B cell (primary cell): Measurements from ENCODE around the gene CDKN1A. TPM values are rescaled to one million over a fixed set of nuclear protein-coding genes. Genes with fewer than 3 reads are reported as not detected.

Experiments
- ATAC-seq: fragments of 200-7000 bp; cut with Tn5 transposase; one replicate; pipeline ENCODE4 v1.10.0; 2021; ENCODE audit warnings: low read depth, mild to moderate bottlenecking, moderate number of reproducible peaks, moderate library complexity
- CTCF ChIA-PET: fragments of 350-600 bp; sonication (Branson Sonifier 250); formaldehyde crosslinking; loops from one replicate; lab custom pipeline; 2021; ENCODE audit warnings: antibody characterized with exemption, inconsistent platforms; lab: Charles Lee
- POLR2A ChIA-PET: fragments of 350-600 bp; sonication (Branson Sonifier 250); formaldehyde crosslinking; loops from one replicate; lab custom pipeline; 2021; ENCODE audit warnings: antibody characterized with exemption; lab: Charles Lee
- DNase-seq: peaks from one replicate; pipeline ENCODE4 v3.0.0; 2013
- H2AFZ ChIP-seq: 2 replicates; pipeline ENCODE4 v1.6.1; 2012; ENCODE audit warnings: mild to moderate bottlenecking, low read depth, low read length; ENCODE audit not compliant: insufficient read depth, poor library complexity, severe bottlenecking
- H3K27ac ChIP-seq, 2 donors: 1 replicate in 1 of 2; 2 replicates in 1 of 2; pipeline ENCODE4 v1.5.1; 2012 to 2013; ENCODE audit warnings: low read length in 2 of 2, mild to moderate bottlenecking in 2 of 2, moderate library complexity in 1 of 2
- H3K27me3 ChIP-seq, 4 experiments: fragments of 200-600 bp in 1 of 4; sonication (generic) in 1 of 4; replicated peaks in 1 of 4; 1 replicate in 2 of 4; 2 replicates in 2 of 4; pipeline versions ENCODE4 v1.6.1 to v1.7.0; 2013 to 2016; ENCODE audit warnings: low read length in 3 of 4, mild to moderate bottlenecking in 2 of 4, mixed read lengths in 1 of 4, moderate library complexity in 1 of 4; ENCODE audit not compliant: insufficient read depth in 4 of 4, control insufficient read depth in 3 of 4; ENCODE audit errors: control extremely low read depth in 1 of 4
- H3K36me3 ChIP-seq, 2 experiments: replicated peaks in 1 of 2; 1 replicate in 1 of 2; 2 replicates in 1 of 2; pipeline versions ENCODE4 v1.6.1 to v1.7.1; 2013; ENCODE audit warnings: low read length in 1 of 2; ENCODE audit not compliant: insufficient read depth in 2 of 2, control insufficient read depth in 1 of 2; ENCODE audit errors: control extremely low read depth in 1 of 2, extremely low read depth in 1 of 2
- H3K4me1 ChIP-seq, 2 donors: fragments of 200-600 bp in 1 of 2; sonication (generic) in 1 of 2; 1 replicate in 1 of 2; 2 replicates in 1 of 2; pipeline versions ENCODE4 v1.5.1 to v1.6.1; 2013 to 2017; ENCODE audit warnings: low read length in 2 of 2; ENCODE audit not compliant: control insufficient read depth in 2 of 2, insufficient read depth in 2 of 2
- H3K4me2 ChIP-seq: replicated peaks from 2 replicates; pipeline ENCODE3; 2012; ENCODE audit warnings: mild to moderate bottlenecking, low read depth, low read length; ENCODE audit not compliant: poor library complexity, severe bottlenecking
- H3K4me3 ChIP-seq, 5 experiments: fragments of 200-600 bp in 1 of 5; sonication (generic) in 1 of 5; 1 replicate in 3 of 5; 2 replicates in 2 of 5; pipeline versions ENCODE4 v1.5.1 to v1.7.0; 2011 to 2016; ENCODE audit warnings: low read length in 4 of 5, mild to moderate bottlenecking in 4 of 5, low read depth in 2 of 5, control low read depth in 1 of 5, moderate library complexity in 1 of 5; ENCODE audit not compliant: insufficient read depth in 1 of 5; ENCODE audit errors: control extremely low read depth in 1 of 5, extremely low read depth in 1 of 5
- H3K79me2 ChIP-seq: fragments of 200-600 bp; sonication (generic); one replicate; pipeline ENCODE4 v1.6.0; 2016; ENCODE audit warnings: low read length; ENCODE audit not compliant: control insufficient read depth, insufficient read depth
- H3K9ac ChIP-seq: fragments of 200-600 bp; sonication (generic); 2 replicates; pipeline ENCODE4 v1.6.1; 2017; ENCODE audit warnings: mild to moderate bottlenecking, low read length, moderate library complexity
- H3K9me3 ChIP-seq, 3 donors: one replicate each; pipeline versions ENCODE4 v1.6.1 to v1.7.1; 2013; ENCODE audit warnings: low read length in 2 of 3; ENCODE audit not compliant: control insufficient read depth in 2 of 3, insufficient read depth in 1 of 3; ENCODE audit errors: control extremely low read depth in 1 of 3
- H4K20me1 ChIP-seq: 2 replicates; pipeline ENCODE4 v1.6.0; 2012; ENCODE audit warnings: mild to moderate bottlenecking, low read length; ENCODE audit not compliant: insufficient read depth, control insufficient read depth, poor library complexity, severe bottlenecking
- H3K27ac Mint-ChIP-seq: one replicate; pipeline ENCODE4 v1.8.0; 2021; ENCODE audit warnings: mixed read lengths
- H3K27me3 Mint-ChIP-seq: one replicate; pipeline ENCODE4 v1.8.0; 2021; ENCODE audit warnings: mixed read lengths
- H3K4me1 Mint-ChIP-seq: one replicate; pipeline ENCODE4 v1.8.0; 2021; ENCODE audit warnings: mixed read lengths
- H3K4me3 Mint-ChIP-seq: one replicate; pipeline ENCODE4 v1.8.0; 2021; ENCODE audit warnings: mixed read lengths
- H3K9me3 Mint-ChIP-seq: one replicate; pipeline ENCODE4 v1.8.0; 2022; ENCODE audit warnings: mixed read lengths; ENCODE audit not compliant: insufficient read depth
- CTCF ChIP-seq: fragments of 200-600 bp; IDR thresholded peaks from one replicate; pipeline ENCODE4 v1.8.0; 2022; ENCODE audit warnings: antibody characterized with exemption, mild to moderate bottlenecking
- EZH2 ChIP-seq: IDR thresholded peaks from 2 replicates; pipeline ENCODE4 v1.6.1; 2012; ENCODE audit warnings: borderline replicate concordance, low read depth, mild to moderate bottlenecking, moderate library complexity, low read length; ENCODE audit not compliant: insufficient read depth, poor library complexity, severe bottlenecking
- WGBS: methylation state at CpG from one replicate; pipeline ENCODE4 v1.1.5; 2013; ENCODE audit warnings: missing lambda C conversion rate; ENCODE audit not compliant: insufficient coverage; 5-methylcytosine and 5-hydroxymethylcytosine counted together
- intact Hi-C: fragments of 100-400 bp; cut with micrococcal nuclease; formaldehyde crosslinking; loops from one replicate; pipeline ENCODE4 v1.10.0; 2022
- polyA plus RNA-seq: library from polyadenylated mRNA; depleted of rRNA; stranded (reverse); fragments of >200 nt; gene quantifications from 2 replicates; pipeline ENCODE4 v1.2.3, GENCODE V29; 2012
- total RNA-seq, 2 donors: library from RNA; stranded (reverse); fragments of 120-200 nt in 1 of 2; gene quantifications; 1 replicate in 1 of 2; 2 replicates in 1 of 2; pipeline versions ENCODE4 v1.2.3 to v1.2.4, GENCODE V29; 2013 to 2022

Gene CDKN1A
- total and polyA plus RNA-seq, 2 donors (not counting 1 experiment from before 2014, with no cell fraction given) = 45.5 to 352 TPM

GRCh38 chr6:36713846-36714245, 35.3 kb downstream of the CDKN1A start:
- WGBS = 86% methylated on average over 4 of the region's 8 CpGs
- Histone ChIP-seq H3K27me3 (no peaks in the 10 kb centered on the region), H4K20me1 (no peaks in the 10 kb centered on the region), H3K79me2 (no peaks in the 10 kb centered on the region), H3K4me3 (no peak overlapping the region), H3K4me2 (no peak overlapping the region), H3K9me3 (no peaks in the 10 kb centered on the region), H3K36me3 (no peaks in the 10 kb centered on the region), H3K4me1 (no peaks in the 10 kb centered on the region), H2AFZ (no peak overlapping the region), H3K9ac (no peak overlapping the region), H3K27ac (no peak overlapping the region)
- no peak for ATAC-seq
- H3K27ac Mint-ChIP-seq = no peak overlapping the region
- no peaks in the 10 kb centered on the region for H3K27me3 Mint-ChIP-seq
- CTCF ChIA-PET = no interaction called here
- H3K9me3 Mint-ChIP-seq = no peaks in the 10 kb centered on the region
- no peaks in the 10 kb centered on the region for H3K4me1 Mint-ChIP-seq
- intact Hi-C loops = no loop called here
- no peak overlapping the region for H3K4me3 Mint-ChIP-seq
- POLR2A ChIA-PET = no interaction called here
- DNase-seq = no peak
- no peak for TF ChIP-seq EZH2
- no peak for TF ChIP-seq CTCF

GRCh38 chr6:36714511-36714910, 36.0 kb downstream of the CDKN1A start:
- Histone ChIP-seq H3K36me3 (no peaks in the 10 kb centered on the region), H3K9ac (no peak overlapping the region), H3K4me3 (no peak overlapping the region), H3K9me3 (no peaks in the 10 kb centered on the region), H4K20me1 (no peaks in the 10 kb centered on the region), H3K79me2 (no peaks in the 10 kb centered on the region), H2AFZ (no peak overlapping the region), H3K27ac (no peak overlapping the region), H3K4me1 (peaks cover 4 to 5% of the 10 kb centered on the region in 2 donors), H3K4me2 (no peak overlapping the region), H3K27me3 (no peaks in the 10 kb centered on the region)
- no peaks in the 10 kb centered on the region for H3K27me3 Mint-ChIP-seq
- ChIA-PET CTCF (no interaction called here), POLR2A (interaction anchor here (0.6 kb wide), 1 partner anchor 32 kb away, joined by 7 read pairs; no protein-coding TSS in a partner anchor)
- intact Hi-C loops = no loop called here
- no peak overlapping the region for H3K4me3 Mint-ChIP-seq
- no peak for DNase-seq
- TF ChIP-seq CTCF (no peak), EZH2 (no peak)
- 91% methylated on average over 10 of the region's 10 CpGs for WGBS
- no peaks in the 10 kb centered on the region for H3K9me3 Mint-ChIP-seq
- H3K27ac Mint-ChIP-seq = no peak overlapping the region
- ATAC-seq = no peak
- H3K4me1 Mint-ChIP-seq = peaks cover 3% of the 10 kb centered on the region
